Astrocyte of the spinal cord (primary cell): ENCODE results near the gene AURKA.

Experiments
- DNase-seq: peaks from one replicate; pipeline ENCODE4 v3.0.0; 2011; ENCODE audit warnings: low read depth, low spot score
- H3K4me3 ChIP-seq: 2 replicates; pipeline ENCODE4 v1.5.1; 2011; ENCODE audit warnings: low read depth, mild to moderate bottlenecking, low read length, moderate library complexity
- in situ Hi-C: cut with HindIII; loops from 2 replicates; pipeline ENCODE4 v1.10.0; 2017; ENCODE audit warnings: low sequenced_read_pairs
- TF ChIP-seq, protein P1 (sequence below): IDR thresholded peaks from 2 replicates; pipeline ENCODE4 v1.5.1; 2012; ENCODE audit warnings: low read depth, mild to moderate bottlenecking, low read length, inconsistent platforms

AURKA gene

GRCh38 chr20:56428881-56429280, 36.9 kb upstream of the AURKA start:
- TF ChIP-seq, protein P1, sequence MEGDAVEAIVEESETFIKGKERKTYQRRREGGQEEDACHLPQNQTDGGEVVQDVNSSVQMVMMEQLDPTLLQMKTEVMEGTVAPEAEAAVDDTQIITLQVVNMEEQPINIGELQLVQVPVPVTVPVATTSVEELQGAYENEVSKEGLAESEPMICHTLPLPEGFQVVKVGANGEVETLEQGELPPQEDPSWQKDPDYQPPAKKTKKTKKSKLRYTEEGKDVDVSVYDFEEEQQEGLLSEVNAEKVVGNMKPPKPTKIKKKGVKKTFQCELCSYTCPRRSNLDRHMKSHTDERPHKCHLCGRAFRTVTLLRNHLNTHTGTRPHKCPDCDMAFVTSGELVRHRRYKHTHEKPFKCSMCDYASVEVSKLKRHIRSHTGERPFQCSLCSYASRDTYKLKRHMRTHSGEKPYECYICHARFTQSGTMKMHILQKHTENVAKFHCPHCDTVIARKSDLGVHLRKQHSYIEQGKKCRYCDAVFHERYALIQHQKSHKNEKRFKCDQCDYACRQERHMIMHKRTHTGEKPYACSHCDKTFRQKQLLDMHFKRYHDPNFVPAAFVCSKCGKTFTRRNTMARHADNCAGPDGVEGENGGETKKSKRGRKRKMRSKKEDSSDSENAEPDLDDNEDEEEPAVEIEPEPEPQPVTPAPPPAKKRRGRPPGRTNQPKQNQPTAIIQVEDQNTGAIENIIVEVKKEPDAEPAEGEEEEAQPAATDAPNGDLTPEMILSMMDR = no peak
- no peak for DNase-seq
- H3K4me3 ChIP-seq = no peak overlapping the region
- in situ Hi-C loops = no loop called here

DNA sequence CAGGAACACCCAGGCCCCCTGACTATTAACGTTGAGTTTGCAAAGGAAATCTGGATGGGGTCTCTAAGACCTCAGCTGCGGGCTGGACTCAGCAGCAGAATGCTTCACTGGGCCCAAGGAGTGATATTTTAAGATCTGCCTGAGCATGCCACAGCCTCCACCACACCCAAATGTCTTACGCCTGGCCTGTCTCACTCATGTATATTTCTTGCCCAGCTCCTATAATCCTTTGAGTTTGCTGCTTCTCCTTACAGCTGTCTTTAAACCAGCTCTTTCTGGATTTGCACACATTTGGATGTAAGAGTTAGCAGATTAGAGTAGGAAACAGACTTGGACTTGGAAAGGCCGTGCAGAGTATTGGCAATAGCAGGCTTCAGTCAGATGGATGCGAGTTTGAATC, 36.4 kb upstream of the AURKA start:
- DNase-seq = no peak
- in situ Hi-C loops = no loop called here
- TF ChIP-seq, protein P1 = no peak
- no peak overlapping the region for H3K4me3 ChIP-seq

- no peak for DNase-seq
- in situ Hi-C loops = no loop called here
- no peak overlapping the region for H3K4me3 ChIP-seq
- TF ChIP-seq, protein P1 = no peak
These were observed 35.8 kb upstream of the AURKA start for GRCh38 chr20:56427797-56428196.

- in situ Hi-C loops = no loop called here
- no peak for DNase-seq
- TF ChIP-seq, protein P1 = no peak
- no peak overlapping the region for H3K4me3 ChIP-seq
These were observed 34.9 kb upstream of the AURKA start for GRCh38 chr20:56426926-56427325.

DNA sequence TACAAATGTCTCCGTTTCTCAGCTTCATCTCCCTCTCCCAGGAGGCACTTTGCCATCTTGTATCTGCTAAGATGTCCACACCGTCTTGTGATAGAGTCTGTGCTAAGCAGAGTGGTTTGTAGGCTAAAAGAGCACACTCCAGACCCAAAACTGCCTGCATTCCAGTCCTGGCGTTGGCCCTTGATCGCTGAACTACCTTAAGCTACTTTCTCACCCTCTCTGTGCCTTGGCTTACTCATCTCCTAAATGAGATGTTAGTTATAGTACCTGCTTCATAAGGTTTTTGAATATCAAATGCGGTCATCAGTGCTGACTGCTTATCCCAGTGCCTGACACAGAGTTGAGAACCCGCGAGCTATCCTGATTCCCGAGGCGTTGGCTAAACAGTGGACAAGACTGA, 34.0 kb upstream of the AURKA start:
- TF ChIP-seq, protein P1 = no peak
- in situ Hi-C loops = no loop called here
- H3K4me3 ChIP-seq = no peak overlapping the region
- no peak for DNase-seq

DNA sequence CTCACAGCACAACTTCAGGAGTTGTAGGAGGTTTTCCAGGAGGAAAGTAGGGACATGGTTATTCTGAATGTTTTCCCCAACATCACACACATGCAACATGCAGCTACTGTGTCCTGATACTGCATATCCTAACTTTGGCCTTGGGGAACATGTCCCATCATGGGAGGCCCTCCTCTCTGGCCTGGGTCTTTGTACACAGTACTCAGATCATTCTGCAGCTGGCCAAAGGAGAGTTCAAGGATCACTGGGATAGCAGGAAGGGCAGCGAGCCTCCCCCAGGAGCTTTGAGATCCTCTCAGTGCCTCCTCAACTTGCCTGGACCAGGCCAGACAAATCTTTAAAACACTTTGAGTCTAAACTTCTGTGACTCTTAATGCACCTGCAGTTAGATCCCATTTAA, 32.9 kb upstream of the AURKA start:
- in situ Hi-C loops = no loop called here
- no peak for DNase-seq
- TF ChIP-seq, protein P1 = no peak
- no peak overlapping the region for H3K4me3 ChIP-seq

DNA sequence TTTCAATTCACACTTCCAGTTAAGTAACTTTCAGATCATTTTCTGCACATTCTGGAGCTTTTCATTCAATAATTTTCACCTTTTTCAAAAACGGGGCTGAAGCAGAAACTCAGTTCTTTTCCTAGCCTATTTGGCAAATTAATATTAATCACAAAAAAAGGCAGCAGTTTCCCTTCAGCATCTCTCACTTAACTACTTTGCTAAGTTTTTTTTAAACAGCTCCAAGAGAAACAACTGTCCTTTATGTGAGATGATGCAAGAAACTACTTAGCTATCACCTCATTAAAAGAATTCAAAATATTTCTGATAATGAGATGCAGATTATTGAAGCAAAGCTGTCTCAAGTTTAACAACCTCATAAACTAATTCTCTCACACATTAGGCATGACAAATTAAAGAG, 31.9 kb upstream of the AURKA start:
- H3K4me3 ChIP-seq = no peak overlapping the region
- DNase-seq = no peak
- in situ Hi-C loops = no loop called here
- TF ChIP-seq, protein P1 = no peak
